ENCODE data around the gene TMEM229A.
"Not testable (repeated sequence)": the region's sequence is repeated elsewhere in the genome, so short reads cannot be mapped to it uniquely, and the experiment has no call there.

The TMEM229A gene

DNA sequence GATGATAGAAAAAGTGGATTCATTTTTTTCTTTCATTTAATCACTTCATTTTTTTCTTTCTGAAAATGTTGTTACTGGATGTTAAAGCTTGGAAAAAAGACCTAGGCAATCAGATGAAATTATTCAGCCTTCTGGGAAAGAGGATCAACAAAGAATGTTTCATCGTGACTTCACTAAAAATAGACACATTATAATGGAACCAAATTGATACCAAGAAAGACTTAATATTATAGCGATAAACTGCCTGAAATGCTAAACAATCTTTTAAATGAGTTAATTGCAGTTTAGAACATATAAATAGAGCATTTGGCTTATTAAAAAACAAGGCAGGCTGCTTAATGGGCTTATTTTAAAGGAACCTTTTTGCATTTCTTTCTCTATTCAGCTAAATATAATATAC is 25.6 kb upstream of the TMEM229A start:
- Histone ChIP-seq H3K4me1 (ENCODE audit: control insufficient read depth, insufficient read depth, low read length, poor library complexity, severe bottlenecking) (no peaks in the 10 kb centered on the region), H3K9me3 (ENCODE audit: control insufficient read depth, low read length) (no peaks in the 10 kb centered on the region)

DNA sequence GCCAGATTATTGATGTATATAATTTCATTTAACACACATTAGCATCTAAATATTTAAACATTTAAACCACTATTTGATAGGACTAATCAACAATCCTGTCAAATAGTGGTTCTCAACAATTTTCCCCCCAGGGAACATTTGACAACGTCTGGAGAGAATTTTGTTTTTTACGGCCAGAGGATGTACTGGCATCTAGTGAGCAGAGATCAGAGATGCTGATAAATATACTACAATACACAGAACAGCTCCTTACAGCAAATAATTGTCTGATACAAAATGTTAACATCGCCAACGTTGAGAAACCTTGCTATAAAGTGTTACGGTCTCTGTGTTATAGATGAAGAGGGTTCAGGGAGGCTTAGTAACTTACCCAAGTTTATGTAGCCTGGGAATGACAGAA is 25.0 kb upstream of the TMEM229A start:
- WGBS, 2 experiments (ENCODE audit: insufficient coverage in 2 of 2): 90 to 100% methylated on average over 1 to 3 of the region's 5 CpGs
- H3K9me3 ChIP-seq (ENCODE audit: control insufficient read depth, low read length): no peaks in the 10 kb centered on the region
- no peak overlapping the region for H3K4me3 ChIP-seq (ENCODE audit: extremely low read depth, insufficient read depth, low read length, poor library complexity, severe bottlenecking)
- H3K4me1 ChIP-seq (ENCODE audit: control insufficient read depth, insufficient read depth, low read length, poor library complexity, severe bottlenecking): no peaks in the 10 kb centered on the region
- H3K36me3 ChIP-seq (ENCODE audit: control insufficient read depth, insufficient read depth, low read length): no peaks in the 10 kb centered on the region
- no peak overlapping the region for H3K27ac ChIP-seq (ENCODE audit: low read depth, low read length, severe bottlenecking)

More for the DNA sequence above, 25.6 kb upstream of the TMEM229A start:
- WGBS, 2 experiments (ENCODE audit: insufficient coverage in 2 of 2): no CpG with 5 or more reads among the region's 2 CpGs
- H3K4me3 ChIP-seq (ENCODE audit: extremely low read depth, insufficient read depth, low read length, poor library complexity, severe bottlenecking): no peak overlapping the region
- no peak overlapping the region for H3K27ac ChIP-seq (ENCODE audit: low read depth, low read length, severe bottlenecking)
- H3K36me3 ChIP-seq (ENCODE audit: control insufficient read depth, insufficient read depth, low read length): no peaks in the 10 kb centered on the region

DNA sequence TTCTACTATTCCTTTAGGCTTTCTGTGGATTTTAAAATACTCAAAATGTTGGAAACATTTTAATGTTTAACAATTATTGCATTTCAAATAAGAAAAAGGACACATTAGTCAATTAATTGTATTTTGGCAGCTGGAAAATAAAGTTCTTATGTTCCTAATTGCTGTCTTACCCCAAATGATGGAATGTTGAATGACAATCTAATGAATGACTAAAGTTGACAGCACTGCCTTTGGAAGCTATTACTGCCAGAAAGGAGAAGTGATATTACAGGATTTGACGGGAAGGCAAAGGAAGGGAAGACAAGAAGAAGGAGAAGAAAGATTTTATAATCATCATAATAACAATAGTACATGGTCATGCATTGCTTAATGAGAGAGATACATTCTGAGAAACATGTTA is 23.4 kb upstream of the TMEM229A start:
- H3K4me3 ChIP-seq (ENCODE audit: extremely low read depth, insufficient read depth, low read length, poor library complexity, severe bottlenecking): no peak overlapping the region
- no peaks in the 10 kb centered on the region for H3K4me1 ChIP-seq (ENCODE audit: control insufficient read depth, insufficient read depth, low read length, poor library complexity, severe bottlenecking)
- H3K27ac ChIP-seq (ENCODE audit: low read depth, low read length, severe bottlenecking): no peak overlapping the region

DNA sequence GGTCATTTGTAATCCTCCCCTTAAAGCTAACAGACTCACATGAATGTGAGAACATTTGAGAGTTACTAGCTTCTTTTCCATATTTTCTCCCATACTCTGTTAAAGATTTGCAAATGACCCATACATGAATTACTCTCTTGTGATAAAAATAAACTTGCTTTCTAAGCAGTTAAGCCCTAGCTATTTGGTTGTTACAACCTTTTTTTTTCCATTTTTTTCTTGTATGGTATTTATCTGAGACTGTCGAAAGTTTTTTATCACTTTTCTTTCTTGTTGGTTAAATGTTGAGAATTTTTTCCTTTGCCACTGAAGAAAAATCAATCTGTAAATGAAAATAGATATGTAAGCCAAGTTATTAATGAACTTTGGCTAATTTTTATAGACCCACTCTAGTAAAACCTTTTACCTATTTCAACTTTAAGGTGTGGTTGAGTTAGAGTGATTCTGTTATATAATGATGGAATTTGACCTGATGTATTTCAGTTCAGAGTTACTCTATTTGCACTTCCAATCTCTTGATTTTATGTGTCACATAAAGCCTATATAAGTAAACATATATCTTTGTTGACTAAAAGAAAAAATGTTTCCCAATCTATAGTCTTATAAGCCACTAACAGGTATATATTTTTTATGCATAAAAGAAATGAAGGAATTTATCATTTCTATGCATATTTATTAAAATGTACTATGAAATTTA is 19.0 kb upstream of the TMEM229A start:
- Histone ChIP-seq H3K4me3 (ENCODE audit: extremely low read depth, insufficient read depth, low read length, poor library complexity, severe bottlenecking) (no peak overlapping the region), H3K4me1 (ENCODE audit: control insufficient read depth, insufficient read depth, low read length, poor library complexity, severe bottlenecking) (no peaks in the 10 kb centered on the region), H3K36me3 (ENCODE audit: control insufficient read depth, insufficient read depth, low read length) (no peaks in the 10 kb centered on the region), H3K9me3 (ENCODE audit: control insufficient read depth, low read length) (no peaks in the 10 kb centered on the region), H3K27ac (ENCODE audit: low read depth, low read length, severe bottlenecking) (no peak overlapping the region)
- WGBS, 2 experiments (ENCODE audit: insufficient coverage in 2 of 2): no CpG with 5 or more reads among the region's 1 CpG

More for the DNA sequence above, 23.4 kb upstream of the TMEM229A start:
- Histone ChIP-seq H3K36me3 (ENCODE audit: control insufficient read depth, insufficient read depth, low read length) (no peaks in the 10 kb centered on the region), H3K9me3 (ENCODE audit: control insufficient read depth, low read length) (no peaks in the 10 kb centered on the region)
- WGBS, 2 experiments (ENCODE audit: insufficient coverage in 2 of 2): no CpG with 5 or more reads among the region's 1 CpG

DNA sequence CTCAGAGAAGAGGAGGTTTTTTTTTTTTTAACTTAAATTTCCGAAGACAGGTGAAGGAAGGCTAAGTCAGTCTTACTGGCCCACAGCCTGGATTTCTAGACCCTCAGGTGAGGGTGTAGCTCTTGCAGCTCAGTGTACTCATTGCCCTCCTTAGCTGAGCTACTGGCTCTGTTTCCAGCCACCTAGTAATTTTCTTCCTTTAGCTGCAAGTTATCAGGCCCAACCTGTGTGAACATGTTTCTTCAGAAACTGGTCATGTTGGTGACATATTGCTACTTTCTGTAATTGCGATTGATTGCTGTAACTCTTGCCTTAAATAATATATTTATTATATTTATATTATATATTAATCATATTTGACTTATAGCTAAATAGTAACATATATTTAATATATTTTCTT is 10.0 kb upstream of the TMEM229A start:
- Histone ChIP-seq H3K27ac (ENCODE audit: low read depth, low read length, severe bottlenecking) (no peak overlapping the region), H3K4me1 (ENCODE audit: control insufficient read depth, insufficient read depth, low read length, poor library complexity, severe bottlenecking) (no peaks in the 10 kb centered on the region), H3K9me3 (ENCODE audit: control insufficient read depth, low read length) (no peaks in the 10 kb centered on the region), H3K36me3 (ENCODE audit: control insufficient read depth, insufficient read depth, low read length) (no peaks in the 10 kb centered on the region), H3K4me3 (ENCODE audit: extremely low read depth, insufficient read depth, low read length, poor library complexity, severe bottlenecking) (no peak overlapping the region)
- WGBS, 2 experiments (ENCODE audit: insufficient coverage in 2 of 2): 100% methylated on average over 1 of the region's 2 CpGs; no CpG with 5 or more reads in 1 of the 2 experiments

DNA sequence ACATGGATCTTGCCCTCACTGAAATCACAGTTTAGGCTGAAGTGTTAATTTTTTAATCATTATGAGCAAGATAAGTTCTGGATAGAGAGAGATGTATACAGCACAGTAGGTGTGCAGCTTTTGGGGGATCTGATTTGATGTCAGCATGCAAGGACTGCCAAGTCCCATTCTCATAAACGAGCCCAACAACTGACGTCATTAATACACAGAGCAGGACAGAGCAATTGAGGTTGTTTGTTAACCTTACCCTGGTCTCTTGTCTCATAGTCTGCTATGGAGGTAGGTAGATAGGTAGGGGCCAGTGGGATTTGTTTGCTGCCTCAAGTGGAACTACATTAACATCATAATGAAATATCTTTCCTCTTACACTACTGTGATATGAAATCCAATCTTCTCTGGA is 8.6 kb upstream of the TMEM229A start:
- Histone ChIP-seq H3K36me3 (ENCODE audit: control insufficient read depth, insufficient read depth, low read length) (no peaks in the 10 kb centered on the region), H3K9me3 (ENCODE audit: control insufficient read depth, low read length) (no peaks in the 10 kb centered on the region), H3K4me1 (ENCODE audit: control insufficient read depth, insufficient read depth, low read length, poor library complexity, severe bottlenecking) (no peaks in the 10 kb centered on the region), H3K27ac (ENCODE audit: low read depth, low read length, severe bottlenecking) (no peak overlapping the region), H3K4me3 (ENCODE audit: extremely low read depth, insufficient read depth, low read length, poor library complexity, severe bottlenecking) (no peak overlapping the region)
- WGBS, 2 experiments (ENCODE audit: insufficient coverage in 2 of 2): 80 to 88% methylated on average over 2 of the region's 2 CpGs

DNA sequence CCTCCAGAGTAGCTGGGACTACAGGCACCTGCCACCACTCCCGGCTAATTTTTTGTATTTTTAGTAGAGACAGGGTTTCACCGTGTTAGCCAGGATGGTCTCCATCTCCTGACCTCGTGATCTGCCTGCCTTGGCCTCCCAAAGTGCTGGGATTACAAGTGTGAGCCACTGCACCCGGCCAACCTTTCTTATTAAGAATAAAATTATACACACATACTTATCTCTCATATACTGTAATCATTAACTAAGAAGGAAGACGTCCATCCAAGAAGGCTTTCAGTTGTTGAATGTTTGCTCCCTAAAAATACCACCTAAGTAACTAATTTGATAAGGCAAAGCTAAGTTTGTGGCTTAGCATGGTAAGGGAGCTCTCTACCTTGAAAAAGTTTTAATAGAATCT is 5.0 kb upstream of the TMEM229A start:
- 100% methylated on average over 2 of the region's 5 CpGs; no CpG with 5 or more reads in 1 of the 2 experiments for WGBS, 2 experiments (ENCODE audit: insufficient coverage in 2 of 2)
- H3K4me3 ChIP-seq (ENCODE audit: extremely low read depth, insufficient read depth, low read length, poor library complexity, severe bottlenecking); H3K36me3 ChIP-seq (ENCODE audit: control insufficient read depth, insufficient read depth, low read length); H3K4me1 ChIP-seq (ENCODE audit: control insufficient read depth, insufficient read depth, low read length, poor library complexity, severe bottlenecking); H3K27ac ChIP-seq (ENCODE audit: low read depth, low read length, severe bottlenecking); H3K9me3 ChIP-seq (ENCODE audit: control insufficient read depth, low read length): not testable (repeated sequence)

DNA sequence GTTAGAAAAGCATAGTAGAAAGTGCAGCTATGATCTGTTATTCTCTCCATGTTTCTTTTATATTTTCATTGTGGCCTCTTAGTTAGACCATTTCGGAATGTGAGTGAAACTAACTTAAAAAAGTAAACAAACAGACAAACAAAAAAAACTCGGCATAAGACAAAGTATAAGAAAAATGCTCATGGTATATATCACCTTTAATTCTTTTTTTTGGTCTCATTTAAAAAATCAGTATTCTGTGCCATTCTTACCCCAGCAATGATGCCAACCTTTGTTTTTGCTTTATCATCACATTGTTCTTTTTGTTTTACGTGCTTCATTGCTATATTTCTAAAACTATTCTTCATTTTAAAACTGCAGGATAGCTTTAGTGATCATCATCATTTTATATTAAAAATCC is 2.8 kb upstream of the TMEM229A start:
- Histone ChIP-seq H3K4me3 (ENCODE audit: extremely low read depth, insufficient read depth, low read length, poor library complexity, severe bottlenecking) (no peak overlapping the region), H3K27ac (ENCODE audit: low read depth, low read length, severe bottlenecking) (no peak overlapping the region), H3K36me3 (ENCODE audit: control insufficient read depth, insufficient read depth, low read length) (no peaks in the 10 kb centered on the region), H3K9me3 (ENCODE audit: control insufficient read depth, low read length) (no peaks in the 10 kb centered on the region), H3K4me1 (ENCODE audit: control insufficient read depth, insufficient read depth, low read length, poor library complexity, severe bottlenecking) (no peaks in the 10 kb centered on the region)
- 90% methylated on average over 2 of the region's 3 CpGs; no CpG with 5 or more reads in 1 of the 2 experiments for WGBS, 2 experiments (ENCODE audit: insufficient coverage in 2 of 2)

DNA sequence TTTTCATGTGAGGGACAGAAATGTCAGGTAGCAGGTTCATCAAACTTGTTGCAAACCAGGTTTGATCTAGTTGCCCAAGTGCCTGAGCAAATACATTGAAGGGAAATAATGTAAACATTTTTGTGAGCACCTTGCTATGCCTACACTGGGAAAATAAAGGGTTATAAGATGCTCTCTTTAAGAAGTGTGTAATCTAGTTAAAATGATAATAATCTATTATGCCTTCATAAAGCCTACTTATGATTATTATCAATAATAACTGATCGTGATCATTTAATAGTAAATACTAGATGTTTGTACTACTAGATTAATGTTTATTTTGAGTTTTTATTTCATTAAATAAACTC is 1.9 kb upstream of the TMEM229A start:
- no peak overlapping the region for H3K4me3 ChIP-seq (ENCODE audit: extremely low read depth, insufficient read depth, low read length, poor library complexity, severe bottlenecking)
- WGBS, 2 experiments (ENCODE audit: insufficient coverage in 2 of 2): no CpG with 5 or more reads among the region's 1 CpG
- no peaks in the 10 kb centered on the region for H3K36me3 ChIP-seq (ENCODE audit: control insufficient read depth, insufficient read depth, low read length)
- H3K4me1 ChIP-seq (ENCODE audit: control insufficient read depth, insufficient read depth, low read length, poor library complexity, severe bottlenecking): no peaks in the 10 kb centered on the region
- H3K27ac ChIP-seq (ENCODE audit: low read depth, low read length, severe bottlenecking): no peak overlapping the region
- no peaks in the 10 kb centered on the region for H3K9me3 ChIP-seq (ENCODE audit: control insufficient read depth, low read length)

DNA sequence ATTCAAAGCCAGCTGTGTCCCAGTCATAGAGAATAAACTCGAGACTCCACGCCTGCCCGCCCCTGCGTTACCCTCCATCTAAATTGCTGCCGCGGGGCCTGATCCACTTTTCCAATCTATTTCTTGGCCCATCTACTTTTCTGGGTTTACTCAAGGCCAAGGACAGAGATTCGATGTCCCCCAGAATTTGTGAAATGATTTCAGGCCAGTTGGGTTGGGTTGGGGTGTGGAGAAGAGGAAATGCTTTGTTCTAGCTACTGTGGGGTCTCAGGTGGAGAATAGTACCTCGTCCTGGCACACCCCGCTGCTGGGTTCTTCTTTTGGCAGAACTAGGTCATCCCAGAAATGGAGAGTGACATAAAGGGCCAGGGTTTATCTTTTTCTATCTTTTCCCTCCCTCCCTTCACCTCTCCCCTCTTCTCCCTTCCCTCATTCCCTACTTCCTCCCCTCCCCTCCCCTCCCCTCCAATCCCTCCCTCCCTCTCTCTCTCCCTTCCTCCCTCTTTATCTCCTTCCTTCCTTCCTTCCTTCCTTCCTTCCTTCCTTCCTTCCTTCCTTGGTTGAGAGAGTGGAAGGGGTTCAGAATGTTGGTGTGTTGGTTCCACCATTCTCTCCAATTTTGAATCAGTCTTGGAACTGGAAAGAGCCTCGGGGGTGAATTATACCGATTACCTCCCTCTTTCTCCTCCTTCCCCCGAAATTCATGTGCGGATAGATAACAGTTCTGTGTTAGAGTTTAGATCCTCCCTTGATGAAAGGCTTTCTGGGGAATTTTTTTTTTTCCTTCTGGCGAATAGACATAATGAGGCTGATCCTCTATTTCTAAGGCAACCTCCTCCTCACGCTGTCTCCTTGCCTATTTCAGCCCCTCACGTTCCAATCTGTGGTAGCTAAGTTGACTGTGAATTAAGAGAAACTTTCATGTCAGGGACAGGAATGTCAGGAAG is 1.2 kb upstream of the TMEM229A start:
- 81 to 90% methylated on average over 8 to 10 of the region's 16 CpGs for WGBS, 2 experiments (ENCODE audit: insufficient coverage in 2 of 2)
- no peaks in the 10 kb centered on the region for H3K36me3 ChIP-seq (ENCODE audit: control insufficient read depth, insufficient read depth, low read length)
- no peaks in the 10 kb centered on the region for H3K9me3 ChIP-seq (ENCODE audit: control insufficient read depth, low read length)
- H3K4me3 ChIP-seq (ENCODE audit: extremely low read depth, insufficient read depth, low read length, poor library complexity, severe bottlenecking): no peak overlapping the region
- no peak overlapping the region for H3K27ac ChIP-seq (ENCODE audit: low read depth, low read length, severe bottlenecking)
- H3K4me1 ChIP-seq (ENCODE audit: control insufficient read depth, insufficient read depth, low read length, poor library complexity, severe bottlenecking): peaks cover 4% of the 10 kb centered on the region

Measured in mesodermal cell (in vitro differentiated cells).